HTERT RPE-1 (cell line): ENCODE data around the gene LRP1B.
"Not testable (repeated sequence)": the region's sequence is repeated elsewhere in the genome, so short reads cannot be mapped to it uniquely, and the experiment has no call there.

Source experiments
- in situ Hi-C: fragments of 300-500 bp; cut with MboI; formaldehyde crosslinking; loops from 4 replicates; pipeline ENCODE4 v1.14.3; 2020; ENCODE audit warnings: low sequenced_read_pairs

Gene LRP1B

GRCh38 chr2:142104134-142104758 lies 26.6 kb downstream of the LRP1B start:
- in situ Hi-C loops: no loop called here

GRCh38 chr2:142100970-142101369 lies 29.8 kb downstream of the LRP1B start:
- in situ Hi-C loops: no loop called here

- in situ Hi-C loops: no loop called here
Measured at GRCh38 chr2:142100139-142100873, 30.5 kb downstream of the LRP1B start.

- in situ Hi-C loops: no loop called here
Measured at GRCh38 chr2:142097711-142098110, 33.1 kb downstream of the LRP1B start.

- in situ Hi-C loops: no loop called here
Measured at GRCh38 chr2:142095647-142096046, 35.2 kb downstream of the LRP1B start.

GRCh38 chr2:142094233-142094632 lies 36.6 kb downstream of the LRP1B start:
- in situ Hi-C loops: no loop called here

GRCh38 chr2:142088058-142088568 lies 42.7 kb downstream of the LRP1B start:
- in situ Hi-C loops: no loop called here

- in situ Hi-C loops: not testable (repeated sequence)
Measured at GRCh38 chr2:142087585-142087984, 43.2 kb downstream of the LRP1B start.

- in situ Hi-C loops: no loop called here
Measured at GRCh38 chr2:142082368-142082767, 48.4 kb downstream of the LRP1B start.

- in situ Hi-C loops: no loop called here
Measured at GRCh38 chr2:142076317-142076716, 54.5 kb downstream of the LRP1B start.

- in situ Hi-C loops: no loop called here
Measured at GRCh38 chr2:142075826-142076225, 55.0 kb downstream of the LRP1B start.

- in situ Hi-C loops: no loop called here
Measured at GRCh38 chr2:142069251-142069888, 61.4 kb downstream of the LRP1B start.

- in situ Hi-C loops: no loop called here
Measured at GRCh38 chr2:142065700-142066099, 65.1 kb downstream of the LRP1B start.

GRCh38 chr2:142065156-142065555 lies 65.7 kb downstream of the LRP1B start:
- in situ Hi-C loops: no loop called here

- in situ Hi-C loops: no loop called here
Measured at GRCh38 chr2:142061733-142062132, 69.1 kb downstream of the LRP1B start.

- in situ Hi-C loops: no loop called here
Measured at GRCh38 chr2:142058149-142058548, 72.7 kb downstream of the LRP1B start.

GRCh38 chr2:142056784-142057183 lies 74.0 kb downstream of the LRP1B start:
- in situ Hi-C loops: no loop called here

- in situ Hi-C loops: no loop called here
Measured at GRCh38 chr2:142052220-142052863, 78.5 kb downstream of the LRP1B start.

- in situ Hi-C loops: no loop called here
Measured at GRCh38 chr2:142048581-142048980, 82.2 kb downstream of the LRP1B start.

GRCh38 chr2:142045641-142046040 lies 85.2 kb downstream of the LRP1B start:
- in situ Hi-C loops: no loop called here

GRCh38 chr2:142044197-142044596 lies 86.6 kb downstream of the LRP1B start:
- in situ Hi-C loops: no loop called here
